Smooth muscle cell (in vitro differentiated cells): Measurements from ENCODE around the gene MTUS2. TPM values are rescaled to one million over a fixed set of nuclear protein-coding genes. Genes with fewer than 3 reads are reported as not detected.

Source experiments
- DNase-seq: peaks from one replicate; lab custom pipeline; 2025; ENCODE audit not compliant: unreplicated experiment; lab: John Stamatoyannopoulos, UW
- H2AFZ ChIP-seq: fragments of 200-600 bp; sonication (generic); 2 replicates; pipeline ENCODE4 v1.6.0; 2016; ENCODE audit warnings: antibody characterized with exemption, low read depth, mild to moderate bottlenecking
- H3F3A ChIP-seq: fragments of 200-600 bp; sonication (generic); 2 replicates; pipeline ENCODE4 v1.6.0; 2017; ENCODE audit warnings: antibody characterized with exemption, low read depth
- H3K27ac ChIP-seq: fragments of 200-600 bp; sonication (generic); 2 replicates; pipeline ENCODE4 v1.5.1; 2016; ENCODE audit warnings: low read depth, mild to moderate bottlenecking
- H3K27me3 ChIP-seq: fragments of 200-600 bp; sonication (generic); 2 replicates; pipeline ENCODE4 v1.6.1; 2016; ENCODE audit warnings: low read depth, mild to moderate bottlenecking
- H3K36me3 ChIP-seq: fragments of 200-600 bp; sonication (generic); 2 replicates; pipeline ENCODE4 v1.5.1; 2016; ENCODE audit warnings: low read depth
- H3K4me1 ChIP-seq: fragments of 200-600 bp; sonication (generic); 2 replicates; pipeline ENCODE4 v1.5.1; 2016; ENCODE audit warnings: low read depth
- H3K4me2 ChIP-seq: fragments of 200-600 bp; sonication (generic); 2 replicates; pipeline ENCODE4 v1.6.0; 2016; ENCODE audit warnings: mild to moderate bottlenecking
- H3K4me3 ChIP-seq: fragments of 200-600 bp; sonication (generic); 2 replicates; pipeline ENCODE4 v1.5.1; 2016; ENCODE audit warnings: mild to moderate bottlenecking
- H3K79me2 ChIP-seq: fragments of 200-600 bp; sonication (generic); 2 replicates; pipeline ENCODE4 v1.6.0; 2016; ENCODE audit warnings: low read depth, mild to moderate bottlenecking
- H3K9ac ChIP-seq: fragments of 200-600 bp; sonication (generic); 2 replicates; pipeline ENCODE4 v1.6.0; 2016; ENCODE audit warnings: low read depth
- H3K9me3 ChIP-seq: fragments of 200-600 bp; sonication (generic); replicated peaks from 2 replicates; pipeline ENCODE4 v1.5.1; 2016; ENCODE audit warnings: low read depth
- H4K20me1 ChIP-seq: fragments of 200-600 bp; sonication (generic); 2 replicates; pipeline ENCODE4 v1.6.0; 2016; ENCODE audit warnings: low read depth
- CTCF ChIP-seq: fragments of 200-600 bp; sonication (generic); IDR thresholded peaks from 2 replicates; pipeline ENCODE4 v1.5.1; 2017; ENCODE audit warnings: borderline replicate concordance, mild to moderate bottlenecking, antibody characterized with exemption; ENCODE audit not compliant: insufficient read depth, poor library complexity, severe bottlenecking
- WGBS: methylation state at CpG from one replicate; pipeline ENCODE4 v1.1.7; 2016; ENCODE audit warnings: low lambda C conversion rate; 5-methylcytosine and 5-hydroxymethylcytosine counted together
- polyA plus RNA-seq: library from polyadenylated mRNA; unstranded; fragments of >200 nt; fragmentation: Nextera tagmentation; extraction: Ambion mirVana; gene quantifications from 2 replicates; pipeline ENCODE4 v1.2.1, GENCODE V29; 2016
- total RNA-seq: library from RNA; depleted of rRNA; stranded (reverse); fragments of >200 nt; gene quantifications from 2 replicates; pipeline ENCODE4 v1.2.3, GENCODE V29; 2014

Gene MTUS2
- total and polyA plus RNA-seq, 2 experiments from 2014 or later: 0.06 to 0.63 TPM

GRCh38 chr13:29441306-29441705, 621.2 kb downstream of the MTUS2 start:
- no peak for TF ChIP-seq CTCF
- H3K4me2 ChIP-seq: no peak overlapping the region
- peaks cover 7% of the 10 kb centered on the region for H3F3A ChIP-seq
- no peak overlapping the region for H3K27ac ChIP-seq
- no peaks in the 10 kb centered on the region for H3K79me2 ChIP-seq
- no peak overlapping the region for H3K4me3 ChIP-seq
- H3K27me3 ChIP-seq: peaks cover 4% of the 10 kb centered on the region
- DNase-seq: no peak
- H3K36me3 ChIP-seq: no peaks in the 10 kb centered on the region
- H4K20me1 ChIP-seq: no peaks in the 10 kb centered on the region
- no peaks in the 10 kb centered on the region for H3K4me1 ChIP-seq
- H3K9ac ChIP-seq: no peak overlapping the region
- no peaks in the 10 kb centered on the region for H3K9me3 ChIP-seq
- 72% methylated on average over 5 of the region's 5 CpGs for WGBS
- no peak overlapping the region for H2AFZ ChIP-seq

GRCh38 chr13:29446016-29446415, 625.9 kb downstream of the MTUS2 start:
- Histone ChIP-seq H3K9me3 (no peaks in the 10 kb centered on the region), H3K79me2 (no peaks in the 10 kb centered on the region), H3K4me2 (no peak overlapping the region), H3K4me3 (no peak overlapping the region), H3K9ac (no peak overlapping the region), H4K20me1 (no peaks in the 10 kb centered on the region), H3F3A (no peaks in the 10 kb centered on the region), H3K27me3 (peaks cover 11% of the 10 kb centered on the region), H3K36me3 (no peaks in the 10 kb centered on the region), H2AFZ (no peak overlapping the region), H3K4me1 (no peaks in the 10 kb centered on the region), H3K27ac (no peak overlapping the region)
- DNase-seq: no peak
- TF ChIP-seq CTCF: no peak
- WGBS: 84% methylated on average over 3 of the region's 3 CpGs

- DNase-seq: no peak
- Histone ChIP-seq H3K9ac (no peak overlapping the region), H3K27ac (no peak overlapping the region), H3K79me2 (no peaks in the 10 kb centered on the region), H3K9me3 (no peaks in the 10 kb centered on the region), H4K20me1 (no peaks in the 10 kb centered on the region), H3K4me3 (no peak overlapping the region), H2AFZ (no peak overlapping the region), H3K36me3 (no peaks in the 10 kb centered on the region), H3F3A (no peaks in the 10 kb centered on the region), H3K4me1 (no peaks in the 10 kb centered on the region), H3K27me3 (peaks cover 11% of the 10 kb centered on the region), H3K4me2 (no peak overlapping the region)
- TF ChIP-seq CTCF: no peak
- WGBS: 82% methylated on average over 2 of the region's 2 CpGs
Measured at GRCh38 chr13:29448174-29448573, 628.0 kb downstream of the MTUS2 start.

- no peak overlapping the region for H3K4me2 ChIP-seq
- no peaks in the 10 kb centered on the region for H4K20me1 ChIP-seq
- H3K79me2 ChIP-seq: no peaks in the 10 kb centered on the region
- no peak for DNase-seq
- no peak for TF ChIP-seq CTCF
- no peak overlapping the region for H3K4me3 ChIP-seq
- H3K27me3 ChIP-seq: peaks cover 11% of the 10 kb centered on the region
- H3K9me3 ChIP-seq: no peaks in the 10 kb centered on the region
- no peaks in the 10 kb centered on the region for H3K36me3 ChIP-seq
- H3F3A ChIP-seq: no peaks in the 10 kb centered on the region
- H3K9ac ChIP-seq: no peak overlapping the region
- WGBS: 94% methylated on average over 7 of the region's 7 CpGs
- H2AFZ ChIP-seq: no peak overlapping the region
- no peaks in the 10 kb centered on the region for H3K4me1 ChIP-seq
- H3K27ac ChIP-seq: no peak overlapping the region
Measured at GRCh38 chr13:29449726-29450125, 629.6 kb downstream of the MTUS2 start.
